GM19238 (cell line): ENCODE measurements around the gene MRE11.
"Not testable (repeated sequence)": the region's sequence is repeated elsewhere in the genome, so short reads cannot be mapped to it uniquely, and the experiment has no call there.

Experiments used
- DNase-seq: peaks from one replicate; pipeline ENCODE4 v3.0.0; 2011; ENCODE audit warnings: low spot score; ENCODE audit not compliant: insufficient read length

The MRE11 gene

GRCh38 chr11:94506513-94506912 lies 12.9 kb upstream of the MRE11 start:
- not testable (repeated sequence) for DNase-seq

- no peak for DNase-seq
These were observed 11.1 kb upstream of the MRE11 start for GRCh38 chr11:94504689-94505293.

GRCh38 chr11:94501522-94501921 lies 7.9 kb upstream of the MRE11 start:
- no peak for DNase-seq

GRCh38 chr11:94500181-94500580 lies 6.5 kb upstream of the MRE11 start:
- DNase-seq, result no peak

GRCh38 chr11:94494126-94494680 lies 559 bp upstream of the MRE11 start:
- DNase-seq, result no peak

- no peak for DNase-seq
These were observed 7.6 kb downstream of the MRE11 start for GRCh38 chr11:94486068-94486467.

- DNase-seq, result no peak
These were observed 12.3 kb downstream of the MRE11 start for GRCh38 chr11:94481342-94481741.

GRCh38 chr11:94477624-94478023 lies 16.0 kb downstream of the MRE11 start:
- no peak for DNase-seq

- DNase-seq, result peak; percentile 10
These were observed 20.5 kb downstream of the MRE11 start for GRCh38 chr11:94472916-94473799.

GRCh38 chr11:94469416-94469815 lies 24.2 kb downstream of the MRE11 start:
- DNase-seq, result no peak

- no peak for DNase-seq
These were observed 34.1 kb downstream of the MRE11 start for GRCh38 chr11:94459576-94459975.

GRCh38 chr11:94457118-94458029 lies 36.3 kb downstream of the MRE11 start:
- DNase-seq, result no peak

GRCh38 chr11:94455861-94456260 lies 37.8 kb downstream of the MRE11 start:
- DNase-seq, result no peak

GRCh38 chr11:94454301-94454700 lies 39.3 kb downstream of the MRE11 start:
- no peak for DNase-seq

GRCh38 chr11:94452988-94453387 lies 40.7 kb downstream of the MRE11 start:
- no peak for DNase-seq

GRCh38 chr11:94450048-94450447 lies 43.6 kb downstream of the MRE11 start:
- no peak for DNase-seq

GRCh38 chr11:94449437-94449836 lies 44.2 kb downstream of the MRE11 start:
- no peak for DNase-seq

- DNase-seq, result no peak
These were observed 44.6 kb downstream of the MRE11 start for GRCh38 chr11:94449029-94449428.

- DNase-seq, result no peak
These were observed 46.5 kb downstream of the MRE11 start for GRCh38 chr11:94447149-94447548.

- no peak for DNase-seq
These were observed 48.0 kb downstream of the MRE11 start for GRCh38 chr11:94445641-94446040.

- no peak for DNase-seq
These were observed 60.6 kb downstream of the MRE11 start for GRCh38 chr11:94433049-94433448.
